Mesendoderm (in vitro differentiated cells): ENCODE measurements around the gene CTXN1.

Experiments
- DNase-seq: peaks from one replicate; pipeline ENCODE4 v3.0.0; 2013
- H2AK5ac ChIP-seq: 2 replicates; pipeline ENCODE4 v1.6.1; 2013; ENCODE audit warnings: low read length, inconsistent platforms
- H2BK120ac ChIP-seq: 2 replicates; pipeline ENCODE4 v1.6.1; 2013; ENCODE audit warnings: low read depth, mild to moderate bottlenecking, low read length, moderate library complexity, mixed read lengths
- H2BK15ac ChIP-seq: replicated peaks from 2 replicates; pipeline ENCODE4 v1.6.1; 2013; ENCODE audit warnings: low read depth, mild to moderate bottlenecking, moderate library complexity
- H2BK5ac ChIP-seq: 2 replicates; pipeline ENCODE4 v1.6.1; 2013; ENCODE audit warnings: low read length, inconsistent platforms
- H3K18ac ChIP-seq: 2 replicates; pipeline ENCODE4 v1.6.1; 2013; ENCODE audit warnings: mild to moderate bottlenecking, low read length, mixed read lengths
- H3K23ac ChIP-seq: one replicate; pipeline ENCODE4 v1.6.1; 2013; ENCODE audit warnings: low read length
- H3K27ac ChIP-seq: 2 replicates; pipeline ENCODE4 v1.5.1; 2013; ENCODE audit warnings: low read depth, mild to moderate bottlenecking, inconsistent platforms, low read length, moderate library complexity
- H3K27me3 ChIP-seq: 2 replicates; pipeline ENCODE4 v1.6.1; 2013; ENCODE audit warnings: low read length, control low read depth, mild to moderate bottlenecking, inconsistent platforms; ENCODE audit not compliant: insufficient read depth, poor library complexity
- H3K36me3 ChIP-seq: 2 replicates; pipeline ENCODE4 v1.6.1; 2013; ENCODE audit warnings: low read length, inconsistent platforms; ENCODE audit not compliant: control insufficient read depth, insufficient read depth
- H3K4ac ChIP-seq: one replicate; pipeline ENCODE4 v1.6.1; 2013; ENCODE audit warnings: low read depth, mild to moderate bottlenecking, low read length, moderate library complexity
- H3K4me1 ChIP-seq: 2 replicates; pipeline ENCODE4 v1.6.1; 2013; ENCODE audit warnings: low read depth, low read length, inconsistent platforms; ENCODE audit not compliant: control insufficient read depth
- H3K4me2 ChIP-seq: 2 replicates; pipeline ENCODE4 v1.6.1; 2013; ENCODE audit warnings: low read length
- H3K4me3 ChIP-seq: 2 replicates; pipeline ENCODE4 v1.5.1; 2013; ENCODE audit warnings: mild to moderate bottlenecking, low read length
- H3K56ac ChIP-seq: one replicate; pipeline ENCODE4 v1.6.1; 2013; ENCODE audit warnings: low read length
- H3K79me1 ChIP-seq: 2 replicates; pipeline ENCODE4 v1.6.1; 2013; ENCODE audit warnings: low read length, inconsistent platforms
- H3K79me2 ChIP-seq: 2 replicates; pipeline ENCODE4 v1.6.1; 2013; ENCODE audit warnings: mild to moderate bottlenecking, low read length; ENCODE audit not compliant: control insufficient read depth, insufficient read depth
- H3K9ac ChIP-seq: 2 replicates; pipeline ENCODE4 v1.6.1; 2013; ENCODE audit warnings: low read length, inconsistent platforms
- H4K5ac ChIP-seq: one replicate; pipeline ENCODE4 v1.6.1; 2013; ENCODE audit warnings: low read length
- H4K8ac ChIP-seq: one replicate; pipeline ENCODE4 v1.6.1; 2013; ENCODE audit warnings: low read depth, mild to moderate bottlenecking, control low read depth, low read length, moderate library complexity
- WGBS: extraction: QIAGEN DNeasy Blood & Tissue Kit; methylation state at CpG from one replicate; pipeline ENCODE4 v1.1.7; 2013; ENCODE audit warnings: low lambda C conversion rate, missing lambda C conversion rate; ENCODE audit not compliant: insufficient coverage; ENCODE audit errors: extremely low coverage; 5-methylcytosine and 5-hydroxymethylcytosine counted together

Gene CTXN1

GRCh38 chr19:7953576-7953975, 27.6 kb upstream of the CTXN1 start:
- H2BK15ac ChIP-seq: no peak overlapping the region
- H4K8ac ChIP-seq: no peak overlapping the region
- H2BK5ac ChIP-seq: no peak overlapping the region
- H3K4me3 ChIP-seq: no peak overlapping the region
- no peak overlapping the region for H3K56ac ChIP-seq
- no peak overlapping the region for H3K23ac ChIP-seq
- no peaks in the 10 kb centered on the region for H3K4me1 ChIP-seq
- H2AK5ac ChIP-seq: no peak overlapping the region
- H3K27ac ChIP-seq: no peak overlapping the region
- no peaks in the 10 kb centered on the region for H3K36me3 ChIP-seq
- no peak overlapping the region for H2BK120ac ChIP-seq
- H3K4me2 ChIP-seq: no peak overlapping the region
- no CpG with 5 or more reads among the region's 7 CpGs for WGBS
- no peak overlapping the region for H4K5ac ChIP-seq
- no peak overlapping the region for H3K18ac ChIP-seq
- peak; percentile 52 for DNase-seq
- H3K27me3 ChIP-seq: no peaks in the 10 kb centered on the region
- H3K79me2 ChIP-seq: no peaks in the 10 kb centered on the region
- no peak overlapping the region for H3K9ac ChIP-seq
- H3K79me1 ChIP-seq: no peaks in the 10 kb centered on the region
- no peak overlapping the region for H3K4ac ChIP-seq

DNA sequence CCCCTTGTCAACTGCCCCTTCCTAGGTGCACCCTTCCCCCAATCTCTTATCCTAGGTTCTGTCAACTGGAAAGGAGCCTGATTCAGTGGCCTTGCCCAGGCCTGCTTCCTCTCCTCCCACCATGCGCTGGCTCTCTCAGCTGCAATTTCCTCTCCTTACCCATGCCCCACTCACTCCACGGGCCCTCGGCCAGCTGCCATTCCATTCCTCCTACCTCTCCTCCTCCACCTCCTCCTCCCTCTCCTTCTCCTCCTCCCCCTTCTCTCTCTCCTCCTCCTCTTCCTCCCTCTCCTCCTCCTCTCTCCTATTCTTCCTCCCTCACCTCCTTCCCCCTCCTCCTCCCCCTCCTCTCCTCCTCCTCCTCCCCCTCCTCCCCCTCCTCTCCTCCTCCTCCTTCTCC, 27.1 kb upstream of the CTXN1 start:
- Histone ChIP-seq H2AK5ac (no peak overlapping the region), H2BK120ac (no peak overlapping the region), H2BK5ac (no peak overlapping the region), H3K27ac (no peak overlapping the region), H3K4me2 (no peak overlapping the region), H3K4me3 (no peak overlapping the region), H3K9ac (no peak overlapping the region), H3K4me1 (no peaks in the 10 kb centered on the region), H3K4ac (no peak overlapping the region), H3K27me3 (no peaks in the 10 kb centered on the region), H3K23ac (no peak overlapping the region), H2BK15ac (no peak overlapping the region), H3K79me2 (no peaks in the 10 kb centered on the region), H4K5ac (no peak overlapping the region), H3K79me1 (no peaks in the 10 kb centered on the region), H4K8ac (no peak overlapping the region), H3K36me3 (no peaks in the 10 kb centered on the region), H3K18ac (no peak overlapping the region), H3K56ac (no peak overlapping the region)
- WGBS: no CpG with 5 or more reads among the region's 3 CpGs
- DNase-seq: peak; percentile 31

GRCh38 chr19:7947939-7948338, 22.0 kb upstream of the CTXN1 start:
- Histone ChIP-seq H2BK15ac (no peak overlapping the region), H4K8ac (no peak overlapping the region), H3K4ac (no peak overlapping the region), H3K4me2 (no peak overlapping the region), H3K56ac (no peak overlapping the region), H3K9ac (no peak overlapping the region), H3K27me3 (no peaks in the 10 kb centered on the region), H3K36me3 (no peaks in the 10 kb centered on the region), H2AK5ac (no peak overlapping the region), H3K23ac (no peak overlapping the region), H3K79me2 (peaks cover 3% of the 10 kb centered on the region), H3K18ac (no peak overlapping the region), H3K27ac (no peak overlapping the region), H3K4me3 (no peak overlapping the region), H2BK120ac (no peak overlapping the region), H4K5ac (no peak overlapping the region), H3K79me1 (no peaks in the 10 kb centered on the region), H2BK5ac (no peak overlapping the region), H3K4me1 (no peaks in the 10 kb centered on the region)
- no peak for DNase-seq
- WGBS: no CpG with 5 or more reads among the region's 4 CpGs

GRCh38 chr19:7944177-7944761, 18.3 kb upstream of the CTXN1 start:
- H2AK5ac ChIP-seq: no peak overlapping the region
- peak overlapping the region; percentile 99 for H3K4me2 ChIP-seq
- no peak overlapping the region for H4K5ac ChIP-seq
- H2BK15ac ChIP-seq: no peak overlapping the region
- no peak overlapping the region for H4K8ac ChIP-seq
- H3K9ac ChIP-seq: peak overlapping the region; percentile 77
- H2BK120ac ChIP-seq: no peak overlapping the region
- no peak overlapping the region for H3K18ac ChIP-seq
- no CpG with 5 or more reads among the region's 18 CpGs for WGBS
- peak overlapping the region; percentile 85 for H3K56ac ChIP-seq
- no peaks in the 10 kb centered on the region for H3K4me1 ChIP-seq
- H2BK5ac ChIP-seq: no peak overlapping the region
- H3K4me3 ChIP-seq: peak overlapping the region; percentile 66
- peaks cover 6% of the 10 kb centered on the region for H3K79me1 ChIP-seq
- H3K79me2 ChIP-seq: peaks cover 15% of the 10 kb centered on the region
- H3K27me3 ChIP-seq: no peaks in the 10 kb centered on the region
- H3K4ac ChIP-seq: peak overlapping the region; percentile 26
- H3K27ac ChIP-seq: peak overlapping the region; percentile 38
- peaks cover 4% of the 10 kb centered on the region for H3K36me3 ChIP-seq
- H3K23ac ChIP-seq: no peak overlapping the region
- DNase-seq: peak; percentile 96

DNA sequence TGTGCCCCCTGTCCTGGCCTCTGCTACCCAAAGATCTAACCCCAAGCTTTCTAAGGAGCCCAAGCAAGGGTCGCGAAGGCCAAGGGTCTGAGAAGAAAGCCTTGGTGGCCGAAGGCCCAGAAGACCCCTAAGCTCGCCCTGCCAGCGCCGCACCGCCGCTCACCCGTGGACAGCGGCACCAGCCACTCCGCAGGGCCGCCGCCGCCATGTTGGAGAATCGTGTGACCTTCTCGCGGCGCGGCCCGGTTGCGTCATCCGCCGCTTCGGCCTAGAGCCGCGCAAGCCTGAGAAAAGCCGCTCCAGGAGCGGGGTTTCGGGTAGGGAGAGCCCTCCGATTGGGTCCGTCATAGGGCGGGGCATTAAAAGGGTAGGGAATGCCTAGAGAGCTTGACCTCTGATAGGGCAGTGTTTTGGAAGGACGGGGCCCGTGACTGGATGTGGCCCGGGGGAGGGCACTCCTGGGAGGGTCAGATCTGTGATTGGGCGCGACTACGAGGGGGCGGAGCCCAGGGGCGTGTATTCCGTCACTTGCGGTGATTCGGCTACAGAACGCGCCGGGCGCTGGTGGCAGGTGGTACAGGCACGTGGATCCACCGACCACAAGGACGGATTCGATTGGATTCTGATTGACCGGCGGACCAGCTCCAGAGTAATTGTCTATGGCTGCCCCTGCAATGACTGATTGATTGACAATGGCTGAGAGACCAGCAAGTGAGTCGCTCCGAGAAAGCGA, 17.7 kb upstream of the CTXN1 start, which contains the start of gene TIMM44:
TSS of gene TIMM44 (minus strand) at position 223 of the 733 bp plus-strand sequence. CDS start at position 208, 15 bp downstream.
- Histone ChIP-seq H3K23ac (peak within 1 kb of the TSS; percentile 15), H3K4me1 (no peaks in the 10 kb centered on the region), H3K4me3 (peak within 1 kb of the TSS; percentile 84), H3K56ac (peak within 1 kb of the TSS; percentile 97), H4K5ac (no peak within 1 kb of the TSS), H2BK5ac (peak within 1 kb of the TSS; percentile 11), H3K79me2 (peaks cover 15% of the 10 kb centered on the region), H3K36me3 (peaks cover 6% of the 10 kb centered on the region), H3K27ac (peak within 1 kb of the TSS; percentile 46), H3K79me1 (peaks cover 6% of the 10 kb centered on the region), H3K4ac (peak within 1 kb of the TSS; percentile 85), H2AK5ac (no peak within 1 kb of the TSS), H2BK120ac (no peak within 1 kb of the TSS), H3K9ac (peak within 1 kb of the TSS; percentile 92), H2BK15ac (no peak within 1 kb of the TSS), H3K27me3 (no peaks in the 10 kb centered on the region), H4K8ac (no peak within 1 kb of the TSS), H3K18ac (peak within 1 kb of the TSS; percentile 11), H3K4me2 (peak within 1 kb of the TSS; percentile 99)
- no CpG with 5 or more reads among the region's 56 CpGs for WGBS
- peak; percentile 100 for DNase-seq
